Prostate gland (tissue), 2 donors: Measurements from ENCODE around the gene ROGDI.

Source experiments
- CTCF ChIP-seq, 4 experiments: fragments of 200-600 bp in 2 of 4; fragments of 450-650 bp in 2 of 4; sonication (generic) in 2 of 4; IDR thresholded peaks; 1 replicate in 3 of 4; 2 replicates in 1 of 4; pipeline ENCODE4 v1.5.1; 2016 to 2019; ENCODE audit warnings: antibody characterized with exemption in 4 of 4, mild to moderate bottlenecking in 2 of 4, moderate library complexity in 2 of 4
- POLR2A ChIP-seq: fragments of 450-650 bp; IDR thresholded peaks from one replicate; pipeline ENCODE4 v1.6.1; 2016; ENCODE audit warnings: antibody characterized with exemption, mild to moderate bottlenecking

GRCh38 chr16:4748682-4749411 lies 53.6 kb downstream of the ROGDI start:
- TF ChIP-seq CTCF (IDR thresholded peaks at IDR 0.05) (no peak), POLR2A (no peak)
